Heart left ventricle (tissue), 13 donors: ENCODE data around the gene LRBA.

Experiments
- CTCF ChIP-seq, 12 donors: fragments of 200-600 bp; sonication (generic) in 4 of 12; IDR thresholded peaks; one replicate each; pipeline versions ENCODE4 v1.5.0 to v1.8.0; 2018 to 2022; ENCODE audit warnings: antibody characterized with exemption in 12 of 12, mild to moderate bottlenecking in 5 of 12
- POLR2A ChIP-seq, 2 donors: fragments of 450-650 bp; IDR thresholded peaks; one replicate each; pipeline ENCODE4 v1.6.1; 2017; ENCODE audit warnings: antibody characterized with exemption in 2 of 2, mild to moderate bottlenecking in 2 of 2, moderate library complexity in 2 of 2
- donor health status: ischemic (EF 13 %, LVEDD 7.1; RV severe dilation, severe dysfunction).
- donor health status: DM: no; HTN: yes; CAD: no.
- donor health status: DM: no; HTN: no; CAD: no.
- donor health status: ischemic (EF 25% LVEDD 6.9; RV normal size, moderate dysfunction).
- donor health status: ischemic (EF 25% LVEDD 5.7; RV mildly dilated, moderate dysfunction).
- donor health status: ischemic (EF 35%, LVEDD 5.7; RV mildly dilated, moderate dysfunction).
- donor health status: nonischemic (EF 11% LVEDD 7.7; RV severe dilation, severe dysfunction).
- donor health status: DM: yes; HTN: yes; CAD: no.
- donor health status: PGD.
- donor health status: ischemic (EF 29% LVEDD 5.4; RV normal size, mild dysfunction).
- donor health status: nonischemic (EF 23%, LVEDD 6.1; RV moderate dilation, normal function).

GRCh38 chr4:150308824-150309472 is 706.1 kb downstream of the LRBA start:
- TF ChIP-seq CTCF (IDR thresholded peaks at IDR 0.05) = no peak
- no peak for TF ChIP-seq POLR2A (IDR thresholded peaks at IDR 0.05)
